PC-9 (cell line): ENCODE results near the gene CITED4. TPM values are rescaled to one million over a fixed set of nuclear protein-coding genes. Genes with fewer than 3 reads are reported as not detected.

Experiments
- BruUV-seq: library from RNA; stranded (reverse); fragments of 400-500 nt; replicated peaks from 2 replicates; lab custom pipeline; 2021; lab: Mats Ljungman, UMichigan
- CTCF ChIA-PET: fragments of 300-600 bp; sonication (Branson Sonifier 250); formaldehyde crosslinking; loops from one replicate; lab custom pipeline; 2022; ENCODE audit warnings: antibody characterized with exemption; lab: Charles Lee
- POLR2A ChIA-PET: fragments of 300-600 bp; sonication (Branson Sonifier 250); formaldehyde crosslinking; loops from one replicate; lab custom pipeline; 2022; ENCODE audit warnings: antibody characterized with exemption; ENCODE audit not compliant: unreplicated experiment; lab: Charles Lee
- DNase-seq, 2 experiments: peaks; one replicate each; pipeline versions ENCODE4 v3.0.0 to v3.0.0-alpha.2; 2015 to 2022; ENCODE audit warnings: mixed read lengths in 1 of 2
- H2AFZ ChIP-seq: fragments of 200-600 bp; sonication (generic); 2 replicates; pipeline ENCODE4 v1.8.1; 2017; ENCODE audit warnings: antibody characterized with exemption
- H3F3A ChIP-seq: fragments of 200-600 bp; sonication (generic); 2 replicates; pipeline ENCODE4 v1.8.1; 2017; ENCODE audit warnings: antibody characterized with exemption, mild to moderate bottlenecking, low read depth; ENCODE audit not compliant: insufficient read depth
- H3K27ac ChIP-seq: fragments of 200-600 bp; sonication (generic); 2 replicates; pipeline ENCODE4 v1.6.1; 2016; ENCODE audit warnings: mixed run types
- H3K27me3 ChIP-seq: fragments of 200-600 bp; sonication (generic); 2 replicates; pipeline ENCODE4 v1.6.1; 2016; ENCODE audit warnings: low read depth, mixed run types; ENCODE audit not compliant: insufficient read depth
- H3K36me3 ChIP-seq: fragments of 200-600 bp; sonication (generic); 2 replicates; pipeline ENCODE4 v1.6.1; 2016; ENCODE audit warnings: low read depth, mixed run types
- H3K4me1 ChIP-seq: fragments of 200-600 bp; sonication (generic); replicated peaks from 2 replicates; pipeline ENCODE4 v1.6.1; 2016; ENCODE audit warnings: mixed run types; ENCODE audit not compliant: insufficient read depth
- H3K4me2 ChIP-seq: fragments of 200-600 bp; sonication (generic); 2 replicates; pipeline ENCODE4 v1.6.1; 2017; ENCODE audit warnings: mixed run types
- H3K4me3 ChIP-seq: fragments of 200-600 bp; sonication (generic); 2 replicates; pipeline ENCODE4 v1.6.1; 2016; ENCODE audit warnings: mixed run types
- H3K79me2 ChIP-seq: fragments of 200-600 bp; sonication (generic); 2 replicates; pipeline ENCODE4 v1.6.1; 2017; ENCODE audit warnings: low read depth, mixed run types
- H3K9me2 ChIP-seq: fragments of 200-600 bp; sonication (generic); 2 replicates; pipeline ENCODE4 v1.8.1; 2017; ENCODE audit warnings: mild to moderate bottlenecking; ENCODE audit not compliant: insufficient read depth
- H3K9me3 ChIP-seq: fragments of 200-600 bp; sonication (generic); 2 replicates; pipeline ENCODE4 v1.8.1; 2016; ENCODE audit warnings: low read depth; ENCODE audit not compliant: insufficient read depth
- H4K20me1 ChIP-seq: fragments of 200-600 bp; sonication (generic); 2 replicates; pipeline ENCODE4 v1.8.1; 2017; ENCODE audit not compliant: insufficient read depth
- CTCF ChIP-seq: fragments of 200-600 bp; sonication (generic); conservative IDR thresholded peaks from 2 replicates; pipeline ENCODE4 v1.6.1; 2017; ENCODE audit warnings: mixed run types, antibody characterized with exemption, mild to moderate bottlenecking, moderate library complexity
- EZH2 ChIP-seq: fragments of 200-600 bp; sonication (generic); IDR thresholded peaks from 2 replicates; pipeline ENCODE4 v1.8.0; 2017; ENCODE audit warnings: antibody characterized with exemption, low read depth
- intact Hi-C: fragments of 100-400 bp; cut with micrococcal nuclease; formaldehyde crosslinking; loops from one replicate; pipeline ENCODE4 v1.10.0; 2022; ENCODE audit not compliant: unreplicated experiment
- total RNA-seq: library from RNA; stranded (reverse); gene quantifications from 2 replicates; pipeline ENCODE4 v1.2.3, GENCODE V29; 2021

Gene CITED4
- total RNA-seq, 1 experiment from 2014 or later, result 67.5 TPM

- no peak overlapping the region for H3K4me3 ChIP-seq
- no peak for TF ChIP-seq EZH2
- TF ChIP-seq CTCF, result no peak
- no TSS peak for BruUV-seq
- no peaks in the 10 kb centered on the region for H3K9me2 ChIP-seq
- no peaks in the 10 kb centered on the region; the same call in 1 of the 2 replicates for H3K4me1 ChIP-seq
- H3K27me3 ChIP-seq, result no peaks in the 10 kb centered on the region
- ChIA-PET POLR2A (no interaction called here), CTCF (no interaction called here)
- no peaks in the 10 kb centered on the region for H3K79me2 ChIP-seq
- H2AFZ ChIP-seq, result no peak overlapping the region
- H3K27ac ChIP-seq, result no peak overlapping the region
- no peaks in the 10 kb centered on the region for H3F3A ChIP-seq
- no peaks in the 10 kb centered on the region for H4K20me1 ChIP-seq
- no peaks in the 10 kb centered on the region for H3K9me3 ChIP-seq
- H3K4me2 ChIP-seq, result no peak overlapping the region
- DNase-seq, result no peak
- H3K36me3 ChIP-seq, result no peaks in the 10 kb centered on the region
- intact Hi-C loops, result no loop called here
Measured at GRCh38 chr1:40834968-40835545, 27.1 kb downstream of the CITED4 start.

GRCh38 chr1:40833979-40834378 is 28.2 kb downstream of the CITED4 start:
- no peaks in the 10 kb centered on the region; the same call in 1 of the 2 replicates for H3K4me1 ChIP-seq
- no peak overlapping the region for H3K4me3 ChIP-seq
- H4K20me1 ChIP-seq, result no peaks in the 10 kb centered on the region
- no peaks in the 10 kb centered on the region for H3K79me2 ChIP-seq
- ChIA-PET POLR2A (no interaction called here), CTCF (no interaction called here)
- no peaks in the 10 kb centered on the region for H3K27me3 ChIP-seq
- BruUV-seq, result no TSS peak
- intact Hi-C loops, result no loop called here
- DNase-seq, result no peak
- no peak overlapping the region for H3K27ac ChIP-seq
- TF ChIP-seq EZH2 (no peak), CTCF (no peak)
- H3K36me3 ChIP-seq, result no peaks in the 10 kb centered on the region
- no peaks in the 10 kb centered on the region for H3F3A ChIP-seq
- no peak overlapping the region for H3K4me2 ChIP-seq
- no peak overlapping the region for H2AFZ ChIP-seq
- H3K9me3 ChIP-seq, result no peaks in the 10 kb centered on the region
- H3K9me2 ChIP-seq, result no peaks in the 10 kb centered on the region

- Histone ChIP-seq H3F3A (no peaks in the 10 kb centered on the region), H3K9me3 (no peaks in the 10 kb centered on the region), H3K4me3 (no peak overlapping the region), H3K4me2 (no peak overlapping the region), H3K9me2 (no peaks in the 10 kb centered on the region), H3K79me2 (no peaks in the 10 kb centered on the region), H4K20me1 (no peaks in the 10 kb centered on the region), H2AFZ (no peak overlapping the region), H3K36me3 (no peaks in the 10 kb centered on the region), H3K27me3 (0 out of 2 replicates have a peak, but pooled peaks cover 5% of the 10 kb centered on the region), H3K4me1 (no peaks in the 10 kb centered on the region; the same call in 1 of the 2 replicates), H3K27ac (no peak overlapping the region)
- POLR2A ChIA-PET, result no interaction called here
- BruUV-seq, result no TSS peak
- DNase-seq, result no peak
- TF ChIP-seq CTCF, result no peak
- TF ChIP-seq EZH2, result no peak
- CTCF ChIA-PET, result interaction anchor here (0.7 kb wide), 1 partner anchor 143 kb away, joined by 6 read pairs; no protein-coding TSS in a partner anchor
- intact Hi-C loops, result no loop called here
Measured at GRCh38 chr1:40831001-40831732, 31.0 kb downstream of the CITED4 start.
